Measurements from ENCODE around the gene WDR27.

The WDR27 gene

DNA sequence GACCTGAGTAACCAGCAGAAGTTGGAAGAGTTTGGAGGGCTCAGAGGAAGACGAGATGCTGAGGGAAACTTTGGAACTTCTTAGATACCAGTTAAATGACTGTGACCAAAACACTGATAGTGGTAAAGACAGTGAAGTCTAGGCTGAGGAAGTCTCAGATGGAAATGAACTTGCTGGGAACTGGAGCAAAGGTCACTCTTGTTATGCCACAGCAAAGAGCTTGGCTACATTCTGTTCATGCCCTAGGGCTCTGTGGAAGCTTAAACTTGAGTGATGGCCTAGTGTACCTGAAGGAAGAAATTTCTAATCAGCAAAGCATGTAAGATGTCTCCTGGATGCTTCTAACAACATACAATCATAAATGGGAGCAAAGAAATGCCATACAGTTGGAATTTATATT, 24.7 kb downstream of the WDR27 start:
- TF ChIP-seq CTCF (IDR thresholded peaks at IDR 0.05; ENCODE audit: control insufficient read depth, extremely low read depth, insufficient read depth) = no peak
- no peak overlapping the region for H3K4me3 ChIP-seq (ENCODE audit: low read depth, low read length)
- DNase-seq (ENCODE audit: low read depth) = no peak

DNA sequence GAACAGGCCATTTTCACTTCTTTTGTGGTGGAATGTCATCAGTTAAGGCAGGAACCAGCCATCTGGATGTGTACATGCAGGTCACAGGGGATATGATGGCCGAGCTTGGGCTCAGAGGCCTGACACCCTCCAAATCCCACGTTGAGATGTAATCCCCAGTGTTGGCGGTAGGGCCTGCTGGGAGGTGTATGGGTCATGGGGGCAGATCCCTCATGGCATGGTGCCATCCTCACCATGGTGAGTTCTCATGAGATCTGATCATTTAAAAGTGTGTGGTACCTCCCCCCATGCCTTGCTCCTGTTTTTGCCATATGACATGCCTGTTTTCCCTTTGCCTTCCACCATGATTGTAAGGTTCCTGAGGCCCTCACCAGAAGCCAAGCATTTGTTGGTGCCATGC, 26.8 kb downstream of the WDR27 start:
- no peak for DNase-seq (ENCODE audit: low read depth)
- no peak overlapping the region for H3K4me3 ChIP-seq (ENCODE audit: low read depth, low read length)
- TF ChIP-seq CTCF (IDR thresholded peaks at IDR 0.05; ENCODE audit: control insufficient read depth, extremely low read depth, insufficient read depth) = no peak

- no peak for DNase-seq (ENCODE audit: low read depth)
- no peak overlapping the region for H3K4me3 ChIP-seq (ENCODE audit: low read depth, low read length)
- TF ChIP-seq CTCF (IDR thresholded peaks at IDR 0.05; ENCODE audit: control insufficient read depth, extremely low read depth, insufficient read depth) = no peak
Observed at GRCh38 chr6:169671563-169671962, 30.3 kb downstream of the WDR27 start.

GRCh38 chr6:169669889-169670288, 31.9 kb downstream of the WDR27 start:
- no peak for DNase-seq (ENCODE audit: low read depth)
- H3K4me3 ChIP-seq (ENCODE audit: low read depth, low read length) = no peak overlapping the region
- no peak for TF ChIP-seq CTCF (IDR thresholded peaks at IDR 0.05; ENCODE audit: control insufficient read depth, extremely low read depth, insufficient read depth)

- DNase-seq (ENCODE audit: low read depth) = no peak
- no peak overlapping the region for H3K4me3 ChIP-seq (ENCODE audit: low read depth, low read length)
- no peak for TF ChIP-seq CTCF (IDR thresholded peaks at IDR 0.05; ENCODE audit: control insufficient read depth, extremely low read depth, insufficient read depth)
Observed at GRCh38 chr6:169669147-169669546, 32.7 kb downstream of the WDR27 start.

GRCh38 chr6:169668203-169668847, 33.5 kb downstream of the WDR27 start:
- DNase-seq (ENCODE audit: low read depth) = no peak
- TF ChIP-seq CTCF (IDR thresholded peaks at IDR 0.05; ENCODE audit: control insufficient read depth, extremely low read depth, insufficient read depth) = no peak

DNA sequence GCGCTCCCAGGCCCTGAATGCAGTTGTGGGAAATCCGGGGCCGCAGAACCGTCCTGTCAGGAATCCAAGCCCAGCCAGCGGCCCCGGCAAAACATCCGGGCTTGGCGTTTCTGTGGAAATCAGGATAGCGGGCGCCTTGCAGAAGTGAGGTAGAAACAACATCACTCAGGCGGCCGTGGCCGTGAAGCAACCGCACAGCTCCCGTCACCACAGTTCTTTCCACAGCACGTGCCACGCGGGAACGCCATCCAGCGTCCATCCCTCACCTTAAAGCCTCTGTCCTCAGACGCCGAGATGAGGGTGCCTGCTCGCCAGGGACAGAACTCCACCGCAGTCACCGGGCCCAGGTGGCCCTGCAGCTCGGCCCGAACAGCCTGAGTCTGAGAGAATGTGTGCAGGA, 34.1 kb downstream of the WDR27 start:
- DNase-seq (ENCODE audit: low read depth) = no peak
- no peak overlapping the region for H3K4me3 ChIP-seq (ENCODE audit: low read depth, low read length)
- no peak for TF ChIP-seq CTCF (IDR thresholded peaks at IDR 0.05; ENCODE audit: control insufficient read depth, extremely low read depth, insufficient read depth)

More at GRCh38 chr6:169668203-169668847, 33.5 kb downstream of the WDR27 start:
- no peak overlapping the region for H3K4me3 ChIP-seq (ENCODE audit: low read depth, low read length)
